Midbrain (tissue), 1 donor: ENCODE results near the gene SYTL2.

Source experiments
- DNase-seq: peaks from one replicate; lab custom pipeline; 2025; lab: John Stamatoyannopoulos, UW

The SYTL2 gene

GRCh38 chr11:85826116-85826855 is 15.3 kb upstream of the SYTL2 start:
- DNase-seq = no peak

GRCh38 chr11:85825616-85826015 is 14.7 kb upstream of the SYTL2 start:
- DNase-seq = no peak

- DNase-seq = no peak
Measured at GRCh38 chr11:85823816-85824215, 12.9 kb upstream of the SYTL2 start.

GRCh38 chr11:85822814-85823213 is 11.9 kb upstream of the SYTL2 start:
- DNase-seq = no peak

- no peak for DNase-seq
Measured at GRCh38 chr11:85821636-85822035, 10.7 kb upstream of the SYTL2 start.

GRCh38 chr11:85819441-85819840 is 8.5 kb upstream of the SYTL2 start:
- no peak for DNase-seq

- DNase-seq = no peak
Measured at GRCh38 chr11:85815186-85815931, 4.4 kb upstream of the SYTL2 start.

- no peak for DNase-seq
Measured at GRCh38 chr11:85813721-85814120, 2.8 kb upstream of the SYTL2 start.

GRCh38 chr11:85811624-85812023 is 683 bp upstream of the SYTL2 start:
- no peak for DNase-seq

GRCh38 chr11:85810521-85810870 is 445 bp downstream of the SYTL2 start:
- DNase-seq = no peak

GRCh38 chr11:85809863-85810262 is 1.1 kb downstream of the SYTL2 start:
- DNase-seq = no peak

GRCh38 chr11:85809191-85809590 is 1.8 kb downstream of the SYTL2 start:
- no peak for DNase-seq

- no peak for DNase-seq
Measured at GRCh38 chr11:85806876-85807275, 4.1 kb downstream of the SYTL2 start.

- no peak for DNase-seq
Measured at GRCh38 chr11:85806016-85806415, 4.9 kb downstream of the SYTL2 start.

GRCh38 chr11:85805387-85805786 is 5.6 kb downstream of the SYTL2 start:
- no peak for DNase-seq

GRCh38 chr11:85803920-85804319 is 7.0 kb downstream of the SYTL2 start:
- DNase-seq = no peak

- no peak for DNase-seq
Measured at GRCh38 chr11:85803303-85803702, 7.6 kb downstream of the SYTL2 start.

GRCh38 chr11:85801527-85801926 is 9.4 kb downstream of the SYTL2 start:
- no peak for DNase-seq

GRCh38 chr11:85800595-85801342 is 10.2 kb downstream of the SYTL2 start:
- no peak for DNase-seq

GRCh38 chr11:85799142-85799541 is 11.8 kb downstream of the SYTL2 start:
- DNase-seq = no peak

GRCh38 chr11:85798361-85798760 is 12.6 kb downstream of the SYTL2 start:
- DNase-seq = no peak

GRCh38 chr11:85795712-85796487 is 15.0 kb downstream of the SYTL2 start:
- no peak for DNase-seq
